GM12872 (cell line): ENCODE results near the gene DAB1.

ENCODE experiments used
- TF ChIP-seq, protein P1 (sequence below): IDR thresholded peaks from 3 replicates; pipeline ENCODE4 v1.5.1; 2011; ENCODE audit warnings: low read depth, mild to moderate bottlenecking, low read length, moderate library complexity; ENCODE audit not compliant: insufficient read depth

The DAB1 gene

GRCh38 chr1:57013522-57013921 is 410.3 kb downstream of the DAB1 start:
- TF ChIP-seq, protein P1, sequence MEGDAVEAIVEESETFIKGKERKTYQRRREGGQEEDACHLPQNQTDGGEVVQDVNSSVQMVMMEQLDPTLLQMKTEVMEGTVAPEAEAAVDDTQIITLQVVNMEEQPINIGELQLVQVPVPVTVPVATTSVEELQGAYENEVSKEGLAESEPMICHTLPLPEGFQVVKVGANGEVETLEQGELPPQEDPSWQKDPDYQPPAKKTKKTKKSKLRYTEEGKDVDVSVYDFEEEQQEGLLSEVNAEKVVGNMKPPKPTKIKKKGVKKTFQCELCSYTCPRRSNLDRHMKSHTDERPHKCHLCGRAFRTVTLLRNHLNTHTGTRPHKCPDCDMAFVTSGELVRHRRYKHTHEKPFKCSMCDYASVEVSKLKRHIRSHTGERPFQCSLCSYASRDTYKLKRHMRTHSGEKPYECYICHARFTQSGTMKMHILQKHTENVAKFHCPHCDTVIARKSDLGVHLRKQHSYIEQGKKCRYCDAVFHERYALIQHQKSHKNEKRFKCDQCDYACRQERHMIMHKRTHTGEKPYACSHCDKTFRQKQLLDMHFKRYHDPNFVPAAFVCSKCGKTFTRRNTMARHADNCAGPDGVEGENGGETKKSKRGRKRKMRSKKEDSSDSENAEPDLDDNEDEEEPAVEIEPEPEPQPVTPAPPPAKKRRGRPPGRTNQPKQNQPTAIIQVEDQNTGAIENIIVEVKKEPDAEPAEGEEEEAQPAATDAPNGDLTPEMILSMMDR = no peak

- TF ChIP-seq, protein P1 = no peak
Measured at GRCh38 chr1:57012315-57012714, 411.5 kb downstream of the DAB1 start.

- TF ChIP-seq, protein P1 = no peak
Measured at GRCh38 chr1:57010511-57010910, 413.3 kb downstream of the DAB1 start.

GRCh38 chr1:57007948-57008347 is 415.9 kb downstream of the DAB1 start:
- TF ChIP-seq, protein P1 = no peak

DNA sequence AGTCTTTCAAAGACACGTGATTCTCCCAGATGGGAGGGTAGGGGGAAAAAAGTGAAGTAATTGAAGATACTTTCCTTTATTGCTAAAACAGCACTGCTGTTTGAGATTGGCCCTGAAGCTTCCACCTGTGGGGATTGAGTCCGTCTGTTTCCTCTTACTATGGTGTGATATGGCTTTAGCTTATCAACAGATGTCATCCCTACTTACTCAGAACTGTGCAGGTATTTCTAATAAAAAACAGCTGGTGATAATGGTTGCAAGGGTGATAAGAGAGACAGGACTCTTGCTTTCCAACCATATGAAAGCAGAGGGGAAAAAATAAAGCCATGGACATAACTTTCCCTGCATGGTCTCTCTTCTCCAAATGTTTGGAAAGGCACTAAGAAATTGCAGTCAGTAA is 416.4 kb downstream of the DAB1 start:
- TF ChIP-seq, protein P1 = no peak

GRCh38 chr1:57003398-57004139 is 420.3 kb downstream of the DAB1 start:
- TF ChIP-seq, protein P1 = no peak

- TF ChIP-seq, protein P1 = no peak
Measured at GRCh38 chr1:56995414-56996100, 428.3 kb downstream of the DAB1 start.
